ENCODE data around the gene CDH1.

DNA sequence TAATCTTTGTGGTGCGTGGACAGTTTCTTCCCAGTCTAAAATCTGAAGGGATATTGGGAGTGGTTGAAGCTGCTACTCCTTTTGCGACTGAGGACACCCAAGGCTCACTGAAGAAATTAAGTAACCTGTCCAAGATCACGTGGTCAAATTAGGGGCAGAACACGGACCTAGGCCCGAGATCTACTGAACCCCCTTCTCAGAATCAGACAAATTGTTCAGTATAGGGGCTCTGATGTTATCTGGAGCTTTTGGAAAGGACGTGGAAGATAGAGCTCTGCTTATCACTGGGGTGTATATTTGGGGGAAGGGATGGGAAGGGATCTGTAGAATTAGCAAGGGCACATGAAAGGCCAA lies 107.1 kb downstream of the CDH1 start:
- TF ChIP-seq, protein P1, sequence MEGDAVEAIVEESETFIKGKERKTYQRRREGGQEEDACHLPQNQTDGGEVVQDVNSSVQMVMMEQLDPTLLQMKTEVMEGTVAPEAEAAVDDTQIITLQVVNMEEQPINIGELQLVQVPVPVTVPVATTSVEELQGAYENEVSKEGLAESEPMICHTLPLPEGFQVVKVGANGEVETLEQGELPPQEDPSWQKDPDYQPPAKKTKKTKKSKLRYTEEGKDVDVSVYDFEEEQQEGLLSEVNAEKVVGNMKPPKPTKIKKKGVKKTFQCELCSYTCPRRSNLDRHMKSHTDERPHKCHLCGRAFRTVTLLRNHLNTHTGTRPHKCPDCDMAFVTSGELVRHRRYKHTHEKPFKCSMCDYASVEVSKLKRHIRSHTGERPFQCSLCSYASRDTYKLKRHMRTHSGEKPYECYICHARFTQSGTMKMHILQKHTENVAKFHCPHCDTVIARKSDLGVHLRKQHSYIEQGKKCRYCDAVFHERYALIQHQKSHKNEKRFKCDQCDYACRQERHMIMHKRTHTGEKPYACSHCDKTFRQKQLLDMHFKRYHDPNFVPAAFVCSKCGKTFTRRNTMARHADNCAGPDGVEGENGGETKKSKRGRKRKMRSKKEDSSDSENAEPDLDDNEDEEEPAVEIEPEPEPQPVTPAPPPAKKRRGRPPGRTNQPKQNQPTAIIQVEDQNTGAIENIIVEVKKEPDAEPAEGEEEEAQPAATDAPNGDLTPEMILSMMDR (conservative IDR thresholded peaks at IDR 0.05; ENCODE audit: low read depth, low read length): no peak
- TF ChIP-seq EZH2phosphoT487 (IDR thresholded peaks at IDR 0.05; ENCODE audit: borderline replicate concordance, low read length) (no peak), EZH2 (IDR thresholded peaks at IDR 0.05; ENCODE audit: low read length, unreplicated experiment) (no peak)

Data from PC-3 (cell line).